Activated effector memory CD4-positive, alpha-beta T cell treated with Interleukin-2 at 50 U/mL for 16 hours (primary cell): Measurements from ENCODE around the gene MAT2A.
A peak's percentile ranks its signal among the peaks of the same experiment; 100 is the strongest.
"Not testable (repeated sequence)": the region's sequence is repeated elsewhere in the genome, so short reads cannot be mapped to it uniquely, and the experiment has no call there.

Experiments
- DNase-seq: peaks from one replicate; pipeline ENCODE4 v3.0.0-alpha.2; 2020

Gene MAT2A

GRCh38 chr2:85524336-85524908, 14.5 kb upstream of the MAT2A start:
- DNase-seq = no peak

GRCh38 chr2:85525029-85525428, 13.9 kb upstream of the MAT2A start:
- no peak for DNase-seq

DNA sequence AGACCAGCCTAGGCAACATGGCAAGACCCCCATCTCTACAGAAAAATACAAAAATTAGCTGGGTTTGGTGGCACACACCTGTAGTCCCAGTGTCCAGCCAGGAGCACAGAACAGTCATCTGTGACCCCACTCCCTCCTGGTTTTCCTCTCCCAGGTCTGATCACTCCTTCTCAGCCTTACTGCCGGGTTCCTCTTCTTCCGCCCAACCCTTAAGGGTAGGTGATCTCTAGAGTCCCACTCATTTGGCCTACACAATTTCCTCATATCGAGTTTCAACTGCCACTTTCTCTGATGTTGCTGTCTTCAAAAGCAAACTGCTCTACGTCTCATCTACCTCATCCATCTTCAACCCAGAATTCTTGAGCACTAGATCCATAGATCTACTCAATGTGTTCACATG, 13.4 kb upstream of the MAT2A start:
- DNase-seq = no peak

DNA sequence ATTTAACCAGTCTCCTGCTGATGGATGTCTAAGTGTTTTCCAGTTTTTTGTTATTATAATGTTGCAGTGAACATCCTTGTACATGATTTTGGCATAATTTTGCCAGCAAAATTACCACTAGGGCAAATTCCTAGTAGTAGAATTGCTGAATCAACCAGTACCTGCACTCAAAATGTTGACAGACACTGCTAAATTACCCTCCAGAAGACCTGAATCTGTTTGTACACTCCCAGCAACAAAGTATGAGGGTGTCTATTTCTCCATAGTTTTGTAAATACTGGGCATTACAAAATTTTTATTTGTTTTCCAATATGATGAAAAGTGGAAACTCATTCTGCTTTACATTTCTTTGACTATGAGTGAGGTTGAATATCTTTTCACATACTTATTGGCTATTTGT, 11.2 kb upstream of the MAT2A start:
- no peak for DNase-seq

GRCh38 chr2:85528355-85528754, 10.6 kb upstream of the MAT2A start:
- DNase-seq = no peak

GRCh38 chr2:85529809-85530208, 9.2 kb upstream of the MAT2A start:
- DNase-seq = no peak

- no peak for DNase-seq
These were observed 7.4 kb upstream of the MAT2A start for GRCh38 chr2:85531589-85531988.

GRCh38 chr2:85534099-85534498, 4.9 kb upstream of the MAT2A start:
- DNase-seq = no peak

- no peak for DNase-seq
These were observed 4.1 kb upstream of the MAT2A start for GRCh38 chr2:85534881-85535280.

- no peak for DNase-seq
These were observed 2.5 kb upstream of the MAT2A start for GRCh38 chr2:85536479-85536878.

GRCh38 chr2:85537600-85538506, 1.1 kb upstream of the MAT2A start:
- DNase-seq = peak; percentile 25

DNA sequence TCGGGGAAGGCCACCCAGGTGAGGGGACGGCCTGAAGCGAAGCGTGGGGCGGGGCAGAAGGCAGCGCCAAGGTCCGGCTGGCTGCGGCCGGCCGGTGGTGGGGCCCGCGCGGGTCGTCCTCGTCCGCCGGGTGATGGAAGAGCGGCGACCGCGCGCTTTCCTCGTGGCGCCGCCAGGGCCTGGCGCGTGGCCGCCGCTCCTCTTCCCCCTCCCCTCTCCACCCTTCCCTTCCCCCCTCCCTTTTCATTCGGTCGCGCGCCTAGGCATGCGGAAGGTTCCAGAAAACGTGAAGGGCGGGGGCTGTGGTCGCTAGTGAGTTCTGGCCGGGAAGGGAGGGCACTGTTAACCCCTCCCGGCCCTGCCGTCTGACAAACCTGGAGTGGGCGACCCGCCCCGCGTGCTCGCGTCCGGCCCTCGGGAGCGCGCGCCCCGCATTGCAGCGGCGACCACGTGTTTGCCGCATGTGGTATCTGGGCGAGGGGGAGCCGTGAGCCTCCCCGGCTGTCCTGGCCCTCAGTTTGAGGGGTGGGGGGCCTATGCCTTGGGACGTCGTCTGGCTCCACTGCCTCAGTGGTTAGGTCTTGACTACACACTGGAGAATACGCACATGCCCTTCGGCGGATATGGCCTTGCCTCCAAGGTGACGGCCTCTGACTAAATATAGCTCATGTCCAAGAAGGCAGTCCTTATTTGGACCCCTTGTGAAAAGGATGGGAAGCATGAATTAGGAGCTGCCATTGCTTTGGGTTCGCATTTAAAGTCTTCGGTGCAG, 579 bp downstream of the MAT2A start:
- peak; percentile 67 for DNase-seq

DNA sequence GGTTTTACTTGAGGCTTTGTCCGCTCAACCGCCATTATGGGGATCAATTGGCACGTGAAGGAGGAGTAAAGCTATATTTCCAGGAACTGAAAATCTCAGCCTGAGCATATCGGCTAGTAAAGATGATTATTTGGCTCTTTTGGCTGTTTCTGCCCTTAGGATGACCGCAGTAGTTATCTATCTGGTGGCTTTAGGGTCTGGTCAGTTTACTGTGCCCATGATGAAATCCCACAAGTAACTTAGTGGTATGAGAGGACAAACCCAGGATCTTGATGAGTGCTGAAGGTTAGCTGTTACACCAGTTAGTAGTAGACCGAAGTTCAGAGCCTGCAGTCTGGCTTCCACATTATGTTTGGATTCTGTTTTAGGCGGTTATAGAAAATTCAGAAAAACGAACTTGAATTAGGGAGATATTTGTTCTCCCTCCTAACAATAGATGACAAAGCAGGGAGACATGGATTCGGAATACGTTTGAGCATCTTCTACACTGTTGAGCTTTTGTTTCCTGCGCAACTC, 1.2 kb downstream of the MAT2A start:
- no peak for DNase-seq

DNA sequence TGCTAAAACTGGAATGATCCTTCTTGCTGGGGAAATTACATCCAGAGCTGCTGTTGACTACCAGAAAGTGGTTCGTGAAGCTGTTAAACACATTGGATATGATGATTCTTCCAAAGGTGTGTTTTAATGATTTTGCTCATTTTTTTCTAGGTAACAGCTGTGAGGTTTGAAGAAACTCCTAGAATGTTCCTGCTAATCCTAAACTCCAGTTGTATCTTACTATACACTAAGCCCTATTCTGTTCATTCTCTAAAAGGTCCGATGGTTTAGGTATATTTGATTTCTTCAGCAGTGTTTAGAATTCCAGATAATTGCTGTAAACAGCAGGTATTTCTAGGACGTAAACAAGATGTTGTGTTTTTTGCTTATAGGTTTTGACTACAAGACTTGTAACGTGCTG, 2.3 kb downstream of the MAT2A start:
- no peak for DNase-seq

DNA sequence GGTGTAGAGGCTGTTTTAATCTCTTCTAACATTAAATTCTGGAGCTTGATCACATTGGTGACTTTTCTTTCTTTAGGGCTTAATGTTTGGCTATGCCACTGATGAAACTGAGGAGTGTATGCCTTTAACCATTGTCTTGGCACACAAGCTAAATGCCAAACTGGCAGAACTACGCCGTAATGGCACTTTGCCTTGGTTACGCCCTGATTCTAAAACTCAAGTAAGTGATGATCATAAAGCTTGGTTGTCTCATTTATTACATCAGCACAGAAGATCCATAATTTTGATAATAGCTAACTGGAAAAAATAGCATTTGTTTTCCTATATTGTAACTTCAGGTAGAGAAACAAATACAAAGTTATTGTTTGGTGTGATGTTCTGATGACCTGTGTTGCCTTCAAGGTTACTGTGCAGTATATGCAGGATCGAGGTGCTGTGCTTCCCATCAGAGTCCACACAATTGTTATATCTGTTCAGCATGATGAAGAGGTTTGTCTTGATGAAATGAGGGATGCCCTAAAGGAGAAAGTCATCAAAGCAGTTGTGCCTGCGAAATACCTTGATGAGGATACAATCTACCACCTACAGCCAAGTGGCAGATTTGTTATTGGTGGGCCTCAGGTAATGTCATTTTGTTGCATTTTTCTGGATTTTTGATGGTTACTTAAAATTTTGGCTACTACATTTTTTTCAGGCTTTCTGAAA, 2.9 kb downstream of the MAT2A start:
- no peak for DNase-seq

- no peak for DNase-seq
These were observed 3.8 kb downstream of the MAT2A start for GRCh38 chr2:85542777-85543176.

DNA sequence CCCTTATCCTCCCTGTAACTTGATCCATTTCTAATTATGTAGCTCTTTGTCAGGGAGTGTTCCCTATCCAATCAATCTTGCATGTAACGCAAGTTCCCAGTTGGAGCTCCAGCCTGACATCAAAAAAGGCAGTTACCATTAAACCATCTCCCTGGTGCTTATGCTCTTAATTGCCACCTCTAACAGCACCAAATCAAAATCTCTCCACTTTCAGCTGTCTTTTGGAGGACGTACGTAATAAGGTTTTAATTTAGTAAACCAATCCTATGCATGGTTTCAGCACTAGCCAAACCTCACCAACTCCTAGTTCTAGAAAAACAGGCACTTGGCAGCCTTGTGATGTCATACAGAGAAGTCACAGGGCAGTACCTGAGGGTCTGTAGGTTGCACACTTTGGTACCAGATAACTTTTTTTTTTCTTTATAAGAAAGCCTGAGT, 5.3 kb downstream of the MAT2A start:
- not testable (repeated sequence) for DNase-seq

GRCh38 chr2:85544915-85545779, 6.2 kb downstream of the MAT2A start:
- DNase-seq = not testable (repeated sequence)

DNA sequence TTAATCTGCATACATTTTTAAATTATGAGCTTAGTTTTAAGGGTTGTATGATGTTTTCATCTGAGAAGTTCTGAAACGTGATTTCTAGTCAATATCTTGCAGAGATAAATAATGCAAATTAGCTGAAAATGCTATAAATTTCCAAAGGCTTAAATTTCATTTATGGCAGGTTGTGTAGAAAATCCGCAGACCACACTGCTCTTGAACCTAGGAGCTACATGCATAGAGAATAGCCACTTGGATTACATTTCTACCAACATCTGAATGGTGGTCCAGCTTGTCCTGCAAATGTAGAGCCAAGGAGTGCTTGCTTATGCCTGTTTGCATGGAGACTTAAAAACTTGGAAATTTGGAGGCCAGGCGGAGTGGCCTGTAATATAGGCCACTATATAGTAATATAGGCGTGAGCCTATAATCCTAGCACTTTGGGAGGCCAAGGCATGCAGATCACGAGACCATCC, 6.8 kb downstream of the MAT2A start:
- no peak for DNase-seq

- DNase-seq = no peak
These were observed 8.3 kb downstream of the MAT2A start for GRCh38 chr2:85547089-85547858.
